NCI-H2196 treated with DMSO at 0.1 percent for 48 hours (cell line): ENCODE data around the gene TEX19.
"Not testable (repeated sequence)": the region's sequence is repeated elsewhere in the genome, so short reads cannot be mapped to it uniquely, and the experiment has no call there.

Experiments
- DNase-seq: peaks from one replicate; lab custom pipeline; 2025; ENCODE audit not compliant: unreplicated experiment; lab: John Stamatoyannopoulos, UW

Gene TEX19

GRCh38 chr17:82354804-82355308 lies 4.2 kb upstream of the TEX19 start:
- DNase-seq, result no peak

- no peak for DNase-seq
Measured at GRCh38 chr17:82355770-82356427, 3.1 kb upstream of the TEX19 start.

GRCh38 chr17:82356845-82357355 lies 2.1 kb upstream of the TEX19 start:
- DNase-seq, result peak; percentile 76

- no peak for DNase-seq
Measured at GRCh38 chr17:82357394-82357793, 1.7 kb upstream of the TEX19 start.

DNA sequence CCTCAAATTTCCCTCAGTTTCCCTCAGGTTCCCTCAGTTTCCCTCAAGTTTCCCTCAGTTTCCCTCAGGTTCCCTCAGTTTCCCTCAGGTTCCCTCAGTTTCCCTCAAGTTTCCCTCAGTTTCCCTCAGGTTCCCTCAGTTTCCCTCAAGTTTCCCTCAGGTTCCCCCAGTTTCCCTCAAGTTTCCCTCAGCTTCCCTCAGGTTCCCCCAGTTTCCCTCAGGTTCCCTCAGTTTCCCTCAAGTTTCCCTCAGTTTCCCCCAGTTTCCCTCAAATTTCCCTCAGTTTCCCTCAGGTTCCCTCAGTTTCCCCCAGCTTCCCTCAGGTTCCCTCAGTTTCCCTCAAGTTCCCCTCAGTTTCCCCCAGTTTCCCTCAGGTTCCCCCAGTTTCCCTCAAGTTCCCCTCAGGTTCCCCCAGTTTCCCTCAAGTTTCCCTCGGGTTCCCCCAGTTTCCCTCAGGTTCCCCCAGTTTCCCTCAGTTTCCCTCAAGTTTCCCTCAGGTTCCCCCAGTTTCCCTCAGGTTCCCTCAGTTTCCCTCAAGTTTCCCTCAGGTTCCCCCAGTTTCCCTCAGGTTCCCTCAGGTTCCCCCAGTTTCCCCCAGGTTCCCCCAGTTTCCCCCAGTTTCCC lies 516 bp downstream of the TEX19 start:
- DNase-seq, result not testable (repeated sequence)

GRCh38 chr17:82361885-82362633 lies 3.0 kb downstream of the TEX19 start:
- no peak for DNase-seq

GRCh38 chr17:82365606-82366295 lies 6.7 kb downstream of the TEX19 start:
- DNase-seq, result no peak

GRCh38 chr17:82366749-82367148 lies 7.7 kb downstream of the TEX19 start:
- DNase-seq, result no peak

GRCh38 chr17:82367724-82368524 lies 8.9 kb downstream of the TEX19 start:
- peak; percentile 100 for DNase-seq

- no peak for DNase-seq
Measured at GRCh38 chr17:82369211-82369610, 10.2 kb downstream of the TEX19 start.

DNA sequence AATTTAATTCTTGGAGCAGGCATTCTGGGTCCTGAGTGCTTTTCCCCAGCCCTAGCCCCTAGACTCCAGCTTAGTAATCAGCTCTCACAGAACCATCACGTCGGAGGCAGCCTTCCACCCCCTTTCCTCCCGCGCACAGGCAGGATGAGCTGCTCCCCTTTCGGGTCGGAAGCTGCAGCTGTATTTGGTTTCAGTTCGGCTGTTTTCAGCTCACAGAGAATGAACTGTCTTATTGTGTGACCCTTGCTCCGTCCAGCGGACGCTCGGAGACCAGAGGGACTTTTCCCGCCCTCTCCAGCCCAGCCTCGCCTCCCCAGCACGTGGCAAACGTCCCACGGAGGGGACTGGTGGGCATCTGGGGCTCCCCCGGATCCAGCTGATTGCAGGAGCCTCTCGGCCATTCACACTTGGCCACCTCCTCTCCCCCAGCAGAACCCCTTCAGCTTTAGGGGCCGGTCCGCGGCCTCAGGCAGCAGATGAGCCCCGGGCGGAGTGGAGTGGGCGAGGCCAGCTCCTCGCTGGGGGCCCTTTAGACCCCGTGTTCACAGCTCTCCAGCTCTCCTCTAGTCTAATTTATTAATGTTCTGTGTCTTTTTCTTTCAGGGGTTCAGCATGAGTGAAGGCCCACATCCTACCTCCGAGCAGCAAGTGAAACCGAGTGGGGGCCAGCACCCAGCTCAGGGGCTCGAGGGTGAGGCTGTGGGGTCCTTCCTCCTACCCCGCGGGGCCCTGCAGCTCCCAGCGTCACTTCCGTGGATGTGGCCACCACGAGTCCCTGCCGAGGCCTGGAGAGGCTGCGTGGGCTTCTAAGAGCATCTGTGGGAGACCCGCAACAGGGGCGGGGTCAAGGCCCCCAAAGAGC lies 11.7 kb downstream of the TEX19 start:
- DNase-seq, result no peak

- no peak for DNase-seq
Measured at GRCh38 chr17:82371333-82372248, 12.5 kb downstream of the TEX19 start, which contains the start of gene UTS2R. Gene UTS2R (plus strand): TSS chr17:82371765. CDS start chr17:82374325, 2,560 bp downstream.

DNA sequence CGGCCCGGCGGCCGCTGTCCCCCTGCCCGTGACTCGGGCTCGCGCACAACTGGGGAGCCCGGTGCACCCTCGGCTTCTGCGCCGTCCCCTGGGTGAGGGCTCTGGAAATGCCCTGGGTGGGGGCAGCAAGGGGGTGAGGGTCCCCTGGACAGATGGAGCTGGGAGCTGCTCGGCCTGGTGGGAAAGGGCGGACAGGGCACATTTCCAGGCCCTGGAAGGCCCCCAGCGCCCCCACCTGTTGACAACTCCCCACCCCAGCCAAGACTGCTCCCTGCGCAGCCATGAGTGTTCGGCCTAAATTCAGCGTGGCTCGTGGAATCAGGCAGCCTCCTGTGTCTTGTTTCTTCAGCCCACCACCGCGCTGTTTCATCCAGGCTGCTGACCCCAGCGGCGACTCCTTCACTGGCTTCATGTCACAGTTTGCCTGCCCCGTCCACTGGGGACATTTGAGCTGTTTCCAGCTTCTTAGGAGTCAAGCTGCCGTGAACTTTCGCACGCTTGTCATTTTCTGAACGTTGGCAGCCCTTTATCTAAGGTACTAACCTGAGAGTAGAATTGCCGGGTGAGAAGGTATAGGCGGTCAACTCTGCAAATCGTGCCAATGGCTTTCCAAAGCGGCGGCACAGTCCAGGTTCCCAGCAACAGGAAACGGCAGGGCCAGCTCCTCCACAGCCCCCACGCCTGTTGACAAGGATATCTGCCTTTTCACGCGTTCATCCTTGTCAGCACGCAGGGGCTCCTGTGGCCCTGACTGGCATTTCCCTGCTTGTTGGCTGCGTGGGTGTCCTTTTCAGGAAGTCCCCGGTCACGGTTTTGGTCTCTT lies 13.4 kb downstream of the TEX19 start:
- DNase-seq, result no peak

DNA sequence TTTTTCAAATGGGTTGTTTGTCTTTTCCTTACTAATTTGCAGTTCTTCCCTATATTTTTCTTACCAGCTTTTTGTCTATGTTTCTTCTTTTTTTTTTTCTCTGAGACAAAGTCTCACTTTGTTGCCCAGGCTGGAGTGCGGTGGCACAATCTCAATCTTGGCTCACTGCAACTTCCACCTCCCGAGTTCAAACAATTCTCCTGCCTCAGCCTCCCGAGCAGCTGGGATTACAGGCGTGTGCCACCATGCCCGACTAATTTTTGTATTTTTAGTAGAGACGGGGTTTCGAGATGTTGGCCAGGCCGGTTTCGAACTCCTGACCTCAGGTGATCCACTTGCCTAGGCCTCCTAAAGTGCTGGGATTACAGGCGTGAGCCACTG lies 14.0 kb downstream of the TEX19 start:
- DNase-seq, result not testable (repeated sequence)

- DNase-seq, result no peak
Measured at GRCh38 chr17:82373731-82374625, 14.9 kb downstream of the TEX19 start.

DNA sequence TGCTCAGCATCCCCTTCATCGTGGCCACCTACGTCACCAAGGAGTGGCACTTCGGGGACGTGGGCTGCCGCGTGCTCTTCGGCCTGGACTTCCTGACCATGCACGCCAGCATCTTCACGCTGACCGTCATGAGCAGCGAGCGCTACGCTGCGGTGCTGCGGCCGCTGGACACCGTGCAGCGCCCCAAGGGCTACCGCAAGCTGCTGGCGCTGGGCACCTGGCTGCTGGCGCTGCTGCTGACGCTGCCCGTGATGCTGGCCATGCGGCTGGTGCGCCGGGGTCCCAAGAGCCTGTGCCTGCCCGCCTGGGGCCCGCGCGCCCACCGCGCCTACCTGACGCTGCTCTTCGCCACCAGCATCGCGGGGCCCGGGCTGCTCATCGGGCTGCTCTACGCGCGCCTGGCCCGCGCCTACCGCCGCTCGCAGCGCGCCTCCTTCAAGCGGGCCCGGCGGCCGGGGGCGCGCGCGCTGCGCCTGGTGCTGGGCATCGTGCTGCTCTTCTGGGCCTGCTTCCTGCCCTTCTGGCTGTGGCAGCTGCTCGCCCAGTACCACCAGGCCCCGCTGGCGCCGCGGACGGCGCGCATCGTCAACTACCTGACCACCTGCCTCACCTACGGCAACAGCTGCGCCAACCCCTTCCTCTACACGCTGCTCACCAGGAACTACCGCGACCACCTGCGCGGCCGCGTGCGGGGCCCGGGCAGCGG lies 15.7 kb downstream of the TEX19 start:
- DNase-seq, result no peak
